PC-3 (cell line): ENCODE data around the gene ELMO3.

ENCODE experiments used
- CTCF ChIP-seq: fragments of 300-600 bp; sonication (generic); conservative IDR thresholded peaks from 2 replicates; pipeline ENCODE4 v1.5.1; 2017; ENCODE audit warnings: antibody characterized with exemption, low read depth, mild to moderate bottlenecking, low read length
- EZH2 ChIP-seq: fragments of 300-600 bp; sonication (generic); IDR thresholded peaks from one replicate; pipeline ENCODE4 v1.6.1; 2017; ENCODE audit warnings: antibody characterized with exemption, mild to moderate bottlenecking, low read length; ENCODE audit not compliant: unreplicated experiment
- EZH2phosphoT487 ChIP-seq: fragments of 300-600 bp; sonication (generic); IDR thresholded peaks from 2 replicates; pipeline ENCODE4 v1.6.1; 2018; ENCODE audit warnings: mild to moderate bottlenecking, antibody characterized with exemption, low read length, borderline replicate concordance

GRCh38 chr16:67162506-67163163, 36.3 kb upstream of the ELMO3 start:
- TF ChIP-seq CTCF (no peak), EZH2phosphoT487 (no peak), EZH2 (no peak)
